ENCODE results near the gene GLP1R.

GLP1R gene

GRCh38 chr6:39056191-39056590 lies 7.6 kb downstream of the GLP1R start:
- no peaks in the 10 kb centered on the region for H3K36me3 ChIP-seq (ENCODE audit: control insufficient read depth, insufficient read depth, low read length)
- peaks cover 15% of the 10 kb centered on the region for H3K4me1 ChIP-seq (ENCODE audit: control insufficient read depth, insufficient read depth, low read length, poor library complexity, severe bottlenecking)
- H3K4me3 ChIP-seq (ENCODE audit: extremely low read depth, insufficient read depth, low read length, poor library complexity, severe bottlenecking) = no peak overlapping the region
- no peak overlapping the region for H3K27ac ChIP-seq (ENCODE audit: low read depth, low read length, severe bottlenecking)
- 93 to 100% methylated on average over 4 to 5 of the region's 5 CpGs for WGBS, 2 experiments (ENCODE audit: insufficient coverage in 2 of 2)
- H3K9me3 ChIP-seq (ENCODE audit: control insufficient read depth, low read length) = no peaks in the 10 kb centered on the region

DNA sequence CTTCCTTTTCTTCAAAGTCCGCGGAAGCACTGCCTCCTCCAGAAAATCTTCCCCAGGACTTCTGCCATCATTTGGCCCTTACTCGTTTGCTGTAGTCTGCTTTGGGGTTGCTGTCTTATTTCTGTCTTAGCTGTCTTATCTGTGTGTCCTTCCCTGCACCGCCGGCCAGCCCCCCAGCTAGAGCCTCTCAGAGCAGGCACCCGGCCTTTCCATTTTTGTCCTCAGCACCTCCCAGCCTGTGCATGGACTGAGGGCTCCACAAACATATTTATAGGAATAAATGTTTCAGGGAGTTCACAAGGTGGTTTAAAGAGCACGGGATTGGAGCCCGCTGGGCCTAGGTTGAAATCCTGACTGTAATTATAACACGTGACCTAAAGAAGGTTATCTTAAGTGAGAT lies 8.1 kb downstream of the GLP1R start:
- H3K27ac ChIP-seq (ENCODE audit: low read depth, low read length, severe bottlenecking) = no peak overlapping the region
- H3K4me3 ChIP-seq (ENCODE audit: extremely low read depth, insufficient read depth, low read length, poor library complexity, severe bottlenecking) = no peak overlapping the region
- H3K4me1 ChIP-seq (ENCODE audit: control insufficient read depth, insufficient read depth, low read length, poor library complexity, severe bottlenecking) = peaks cover 10% of the 10 kb centered on the region
- H3K36me3 ChIP-seq (ENCODE audit: control insufficient read depth, insufficient read depth, low read length) = no peaks in the 10 kb centered on the region
- WGBS, 2 experiments (ENCODE audit: insufficient coverage in 2 of 2) = 91 to 93% methylated on average over 4 to 6 of the region's 9 CpGs
- H3K9me3 ChIP-seq (ENCODE audit: control insufficient read depth, low read length) = no peaks in the 10 kb centered on the region

- H3K4me1 ChIP-seq (ENCODE audit: control insufficient read depth, insufficient read depth, low read length, poor library complexity, severe bottlenecking) = peaks cover 4% of the 10 kb centered on the region
- WGBS, 2 experiments (ENCODE audit: insufficient coverage in 2 of 2) = 82 to 87% methylated on average over 10 of the region's 17 CpGs
- no peaks in the 10 kb centered on the region for H3K36me3 ChIP-seq (ENCODE audit: control insufficient read depth, insufficient read depth, low read length)
- H3K4me3 ChIP-seq (ENCODE audit: extremely low read depth, insufficient read depth, low read length, poor library complexity, severe bottlenecking) = no peak overlapping the region
- H3K9me3 ChIP-seq (ENCODE audit: control insufficient read depth, low read length) = no peaks in the 10 kb centered on the region
- no peak overlapping the region for H3K27ac ChIP-seq (ENCODE audit: low read depth, low read length, severe bottlenecking)
These were observed 8.9 kb downstream of the GLP1R start for GRCh38 chr6:39057251-39058155.

GRCh38 chr6:39058471-39059147 lies 10.0 kb downstream of the GLP1R start:
- no peaks in the 10 kb centered on the region for H3K36me3 ChIP-seq (ENCODE audit: control insufficient read depth, insufficient read depth, low read length)
- WGBS, 2 experiments (ENCODE audit: insufficient coverage in 2 of 2) = 91 to 100% methylated on average over 2 to 5 of the region's 6 CpGs
- H3K4me1 ChIP-seq (ENCODE audit: control insufficient read depth, insufficient read depth, low read length, poor library complexity, severe bottlenecking) = peaks cover 12% of the 10 kb centered on the region
- H3K4me3 ChIP-seq (ENCODE audit: extremely low read depth, insufficient read depth, low read length, poor library complexity, severe bottlenecking) = no peak overlapping the region
- no peak overlapping the region for H3K27ac ChIP-seq (ENCODE audit: low read depth, low read length, severe bottlenecking)
- no peaks in the 10 kb centered on the region for H3K9me3 ChIP-seq (ENCODE audit: control insufficient read depth, low read length)

DNA sequence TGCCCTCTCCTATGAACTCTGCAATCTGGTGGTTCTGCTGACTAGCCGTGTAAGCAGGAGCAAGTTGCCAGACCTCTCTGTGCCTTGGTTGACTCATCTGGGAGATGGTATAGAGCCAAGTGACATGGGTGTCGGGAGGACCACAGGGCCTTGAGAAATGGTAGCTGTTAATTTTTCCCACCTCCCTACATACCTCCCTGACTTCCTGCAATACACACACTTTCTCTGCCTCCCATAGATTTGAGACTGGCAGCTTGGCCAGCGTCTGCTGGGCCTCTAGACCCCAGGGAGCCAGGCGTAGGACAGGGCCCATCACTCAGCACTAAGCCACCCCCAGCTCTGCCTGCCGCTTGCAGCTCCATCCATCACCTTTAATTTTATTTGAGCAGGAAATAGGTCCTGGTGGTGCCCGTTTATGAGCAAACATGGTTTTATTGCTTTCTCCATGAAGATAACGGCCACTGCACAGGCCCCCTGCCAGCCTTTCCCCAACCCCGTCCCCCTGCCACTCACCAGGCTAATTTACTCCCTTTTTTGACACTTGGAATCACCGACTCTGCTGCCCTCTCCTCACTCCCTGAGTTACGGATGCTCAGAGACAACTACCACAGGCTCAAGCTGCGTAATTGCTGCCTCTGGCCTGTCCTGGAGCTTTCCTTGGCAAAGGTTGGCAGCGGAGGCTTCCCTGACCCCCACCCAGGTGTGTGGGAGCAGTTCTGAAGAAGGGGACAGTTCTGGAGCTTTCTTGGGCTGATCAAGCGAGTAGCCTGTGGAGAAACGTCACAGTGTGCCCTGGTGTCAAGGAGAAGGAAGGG lies 11.1 kb downstream of the GLP1R start:
- H3K4me3 ChIP-seq (ENCODE audit: extremely low read depth, insufficient read depth, low read length, poor library complexity, severe bottlenecking) = no peak overlapping the region
- H3K9me3 ChIP-seq (ENCODE audit: control insufficient read depth, low read length) = no peaks in the 10 kb centered on the region
- peaks cover 11% of the 10 kb centered on the region for H3K4me1 ChIP-seq (ENCODE audit: control insufficient read depth, insufficient read depth, low read length, poor library complexity, severe bottlenecking)
- WGBS, 2 experiments (ENCODE audit: insufficient coverage in 2 of 2) = 75 to 76% methylated on average over 10 to 14 of the region's 14 CpGs
- no peaks in the 10 kb centered on the region for H3K36me3 ChIP-seq (ENCODE audit: control insufficient read depth, insufficient read depth, low read length)
- H3K27ac ChIP-seq (ENCODE audit: low read depth, low read length, severe bottlenecking) = no peak overlapping the region

DNA sequence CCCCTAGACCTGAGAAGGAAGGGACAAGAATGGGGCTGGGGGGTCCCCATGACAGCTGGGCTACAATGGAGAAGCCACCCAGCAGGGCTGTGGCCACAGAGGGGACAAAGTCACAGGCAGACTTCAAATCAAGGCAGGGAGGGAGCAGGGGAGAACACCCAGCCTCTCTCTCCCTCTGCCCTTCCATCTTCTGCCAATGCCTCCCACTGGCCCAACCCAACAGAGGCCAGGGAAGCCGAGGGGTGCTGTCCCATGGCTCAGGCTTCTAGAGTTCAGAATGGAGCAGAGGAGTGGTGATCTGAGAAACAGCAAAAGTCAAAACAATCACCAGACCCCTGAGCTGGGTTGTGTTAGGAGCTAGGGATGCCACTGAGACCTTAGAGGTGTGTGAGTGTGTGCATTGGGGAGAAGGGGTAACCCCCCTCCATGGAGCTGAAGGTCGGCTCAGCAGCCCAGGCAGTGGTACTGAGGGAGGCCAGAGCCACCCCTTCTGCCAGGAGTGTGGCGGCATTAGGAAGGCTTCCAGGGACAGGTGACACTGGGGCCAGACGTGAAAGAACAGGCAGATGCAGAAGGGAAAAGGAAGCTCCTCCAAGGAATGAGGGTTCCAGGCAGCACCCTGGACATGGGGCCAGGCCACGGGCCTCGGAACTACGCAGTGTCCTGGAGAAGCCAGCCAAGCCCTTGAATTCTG lies 12.0 kb downstream of the GLP1R start:
- H3K36me3 ChIP-seq (ENCODE audit: control insufficient read depth, insufficient read depth, low read length) = no peaks in the 10 kb centered on the region
- peaks cover 11% of the 10 kb centered on the region for H3K4me1 ChIP-seq (ENCODE audit: control insufficient read depth, insufficient read depth, low read length, poor library complexity, severe bottlenecking)
- H3K27ac ChIP-seq (ENCODE audit: low read depth, low read length, severe bottlenecking) = no peak overlapping the region
- no peak overlapping the region for H3K4me3 ChIP-seq (ENCODE audit: extremely low read depth, insufficient read depth, low read length, poor library complexity, severe bottlenecking)
- no peaks in the 10 kb centered on the region for H3K9me3 ChIP-seq (ENCODE audit: control insufficient read depth, low read length)
- WGBS, 2 experiments (ENCODE audit: insufficient coverage in 2 of 2) = 84 to 90% methylated on average over 6 of the region's 7 CpGs

DNA sequence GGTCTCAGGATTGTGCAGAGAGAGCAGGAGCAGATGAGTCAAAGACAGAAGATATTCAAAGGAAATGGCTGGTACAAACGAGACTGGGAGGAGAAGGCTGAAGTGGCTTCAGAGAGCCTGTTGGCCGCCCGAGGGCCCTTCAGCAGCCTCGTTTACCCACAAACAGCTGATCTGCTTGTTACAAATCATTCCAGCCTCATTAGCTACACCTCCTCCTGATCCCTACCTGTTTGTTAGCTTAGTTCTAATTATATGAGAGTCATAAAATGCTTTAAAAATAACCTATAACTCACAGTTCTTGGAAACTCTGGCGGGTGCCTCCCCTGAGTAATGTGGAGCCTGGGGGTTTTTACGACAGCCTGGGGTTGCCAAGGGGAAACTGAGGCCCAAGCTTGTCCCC lies 12.6 kb downstream of the GLP1R start:
- 93 to 100% methylated on average over 2 to 4 of the region's 6 CpGs for WGBS, 2 experiments (ENCODE audit: insufficient coverage in 2 of 2)
- H3K27ac ChIP-seq (ENCODE audit: low read depth, low read length, severe bottlenecking) = no peak overlapping the region
- H3K36me3 ChIP-seq (ENCODE audit: control insufficient read depth, insufficient read depth, low read length) = no peaks in the 10 kb centered on the region
- H3K4me3 ChIP-seq (ENCODE audit: extremely low read depth, insufficient read depth, low read length, poor library complexity, severe bottlenecking) = no peak overlapping the region
- peaks cover 11% of the 10 kb centered on the region for H3K4me1 ChIP-seq (ENCODE audit: control insufficient read depth, insufficient read depth, low read length, poor library complexity, severe bottlenecking)
- no peaks in the 10 kb centered on the region for H3K9me3 ChIP-seq (ENCODE audit: control insufficient read depth, low read length)

- no peak overlapping the region for H3K27ac ChIP-seq (ENCODE audit: low read depth, low read length, severe bottlenecking)
- peaks cover 11% of the 10 kb centered on the region for H3K4me1 ChIP-seq (ENCODE audit: control insufficient read depth, insufficient read depth, low read length, poor library complexity, severe bottlenecking)
- no peaks in the 10 kb centered on the region for H3K36me3 ChIP-seq (ENCODE audit: control insufficient read depth, insufficient read depth, low read length)
- no peaks in the 10 kb centered on the region for H3K9me3 ChIP-seq (ENCODE audit: control insufficient read depth, low read length)
- 89 to 100% methylated on average over 1 to 3 of the region's 3 CpGs for WGBS, 2 experiments (ENCODE audit: insufficient coverage in 2 of 2)
- no peak overlapping the region for H3K4me3 ChIP-seq (ENCODE audit: extremely low read depth, insufficient read depth, low read length, poor library complexity, severe bottlenecking)
These were observed 13.0 kb downstream of the GLP1R start for GRCh38 chr6:39061588-39061987.

DNA sequence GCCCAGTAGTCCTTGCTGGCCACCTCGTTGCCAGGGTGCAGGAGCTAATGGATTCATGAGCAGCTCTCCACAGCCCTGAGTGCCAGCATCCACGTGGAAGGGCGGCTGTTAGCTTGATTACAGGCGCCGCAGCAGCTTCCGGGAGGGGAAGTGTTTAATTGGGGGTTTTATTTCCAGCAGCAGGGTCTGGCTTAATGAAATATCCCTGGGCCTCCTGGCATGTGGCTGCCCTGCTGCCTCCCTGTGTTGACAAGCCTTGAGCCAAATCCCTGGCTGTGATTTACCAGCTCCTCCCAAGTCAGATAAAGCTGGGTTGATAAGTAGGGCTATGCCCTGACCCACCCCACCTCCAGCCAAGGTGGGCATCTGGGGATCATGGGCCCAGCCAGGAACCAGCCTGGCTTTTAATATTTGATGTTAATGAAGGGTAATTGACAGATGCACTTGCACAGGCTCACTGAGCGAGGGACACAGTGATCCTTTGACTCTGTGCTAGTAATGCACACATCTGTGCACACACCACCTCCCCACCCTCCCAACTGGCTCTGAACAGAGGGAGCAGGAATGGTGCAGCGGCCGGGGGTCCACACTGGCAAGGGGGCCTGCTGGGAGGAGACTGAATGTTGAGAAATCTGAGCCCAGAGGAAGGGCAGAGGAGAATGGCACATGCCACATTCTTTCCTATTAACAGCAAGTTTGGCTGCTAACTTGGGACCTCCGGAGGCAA lies 13.6 kb downstream of the GLP1R start:
- Histone ChIP-seq H3K4me3 (ENCODE audit: extremely low read depth, insufficient read depth, low read length, poor library complexity, severe bottlenecking) (no peak overlapping the region), H3K4me1 (ENCODE audit: control insufficient read depth, insufficient read depth, low read length, poor library complexity, severe bottlenecking) (peaks cover 11% of the 10 kb centered on the region), H3K27ac (ENCODE audit: low read depth, low read length, severe bottlenecking) (no peak overlapping the region), H3K36me3 (ENCODE audit: control insufficient read depth, insufficient read depth, low read length) (no peaks in the 10 kb centered on the region), H3K9me3 (ENCODE audit: control insufficient read depth, low read length) (no peaks in the 10 kb centered on the region)
- WGBS, 2 experiments (ENCODE audit: insufficient coverage in 2 of 2) = 80 to 91% methylated on average over 2 to 7 of the region's 10 CpGs

GRCh38 chr6:39063526-39063925 lies 14.9 kb downstream of the GLP1R start:
- Histone ChIP-seq H3K9me3 (ENCODE audit: control insufficient read depth, low read length) (no peaks in the 10 kb centered on the region), H3K4me1 (ENCODE audit: control insufficient read depth, insufficient read depth, low read length, poor library complexity, severe bottlenecking) (peaks cover 11% of the 10 kb centered on the region), H3K36me3 (ENCODE audit: control insufficient read depth, insufficient read depth, low read length) (no peaks in the 10 kb centered on the region), H3K27ac (ENCODE audit: low read depth, low read length, severe bottlenecking) (no peak overlapping the region), H3K4me3 (ENCODE audit: extremely low read depth, insufficient read depth, low read length, poor library complexity, severe bottlenecking) (no peak overlapping the region)
- WGBS, 2 experiments (ENCODE audit: insufficient coverage in 2 of 2) = 71 to 89% methylated on average over 1 of the region's 1 CpG

Data from mesodermal cell (in vitro differentiated cells).